Measurements from ENCODE around the gene IL10RB. TPM values are rescaled to one million over a fixed set of nuclear protein-coding genes. Genes with fewer than 3 reads are reported as not detected.
"Not testable (repeated sequence)": the region's sequence is repeated elsewhere in the genome, so short reads cannot be mapped to it uniquely, and the experiment has no call there.

The IL10RB gene
- total RNA-seq, 1 donor from 2014 or later: 21.1 TPM

GRCh38 chr21:33246963-33247362 is 19.2 kb upstream of the IL10RB start:
- DNase-seq: no peak
- intact Hi-C loops (cut with micrococcal nuclease): no loop called here
- Mint-ChIP-seq H3K4me3 (no peak overlapping the region), H3K9me3 (no peaks in the 10 kb centered on the region), H3K27me3 (no peaks in the 10 kb centered on the region), H3K27ac (peak overlapping the region; percentile 72), H3K36me3 (ENCODE audit: low read depth) (peaks cover 85% of the 10 kb centered on the region), H3K4me1 (peaks cover 52% of the 10 kb centered on the region)

GRCh38 chr21:33247599-33247998 is 18.6 kb upstream of the IL10RB start:
- intact Hi-C loops (cut with micrococcal nuclease): no loop called here
- no peak for DNase-seq
- Mint-ChIP-seq H3K9me3 (no peaks in the 10 kb centered on the region), H3K36me3 (ENCODE audit: low read depth) (peaks cover 87% of the 10 kb centered on the region), H3K27me3 (no peaks in the 10 kb centered on the region), H3K27ac (peak overlapping the region; percentile 72), H3K4me1 (peaks cover 49% of the 10 kb centered on the region), H3K4me3 (no peak overlapping the region)

- H3K27ac Mint-ChIP-seq: peak overlapping the region; percentile 16
- H3K4me3 Mint-ChIP-seq: no peak overlapping the region
- intact Hi-C loops (cut with micrococcal nuclease): no loop called here
- no peaks in the 10 kb centered on the region for H3K27me3 Mint-ChIP-seq
- peaks cover 87% of the 10 kb centered on the region for H3K36me3 Mint-ChIP-seq (ENCODE audit: low read depth)
- H3K4me1 Mint-ChIP-seq: peaks cover 36% of the 10 kb centered on the region
- no peak for DNase-seq
- no peaks in the 10 kb centered on the region for H3K9me3 Mint-ChIP-seq
These were observed 16.7 kb upstream of the IL10RB start for GRCh38 chr21:33249331-33250002.

- H3K9me3 Mint-ChIP-seq: no peaks in the 10 kb centered on the region
- no peak for DNase-seq
- no peaks in the 10 kb centered on the region for H3K27me3 Mint-ChIP-seq
- no peak overlapping the region for H3K4me3 Mint-ChIP-seq
- intact Hi-C loops (cut with micrococcal nuclease): no loop called here
- peaks cover 85% of the 10 kb centered on the region for H3K36me3 Mint-ChIP-seq (ENCODE audit: low read depth)
- H3K27ac Mint-ChIP-seq: peak overlapping the region; percentile 0
- H3K4me1 Mint-ChIP-seq: peaks cover 37% of the 10 kb centered on the region
These were observed 15.0 kb upstream of the IL10RB start for GRCh38 chr21:33251119-33251518.

GRCh38 chr21:33253382-33253781 is 12.8 kb upstream of the IL10RB start:
- intact Hi-C loops (cut with micrococcal nuclease); DNase-seq; H3K4me3 Mint-ChIP-seq; H3K27me3 Mint-ChIP-seq; H3K9me3 Mint-ChIP-seq; H3K27ac Mint-ChIP-seq: not testable (repeated sequence)
- Mint-ChIP-seq H3K36me3 (ENCODE audit: low read depth) (peaks cover 87% of the 10 kb centered on the region), H3K4me1 (peaks cover 34% of the 10 kb centered on the region)

- Mint-ChIP-seq H3K27me3 (no peaks in the 10 kb centered on the region), H3K27ac (no peak overlapping the region), H3K36me3 (ENCODE audit: low read depth) (peaks cover 87% of the 10 kb centered on the region), H3K4me1 (peaks cover 35% of the 10 kb centered on the region), H3K4me3 (no peak overlapping the region), H3K9me3 (no peaks in the 10 kb centered on the region)
- no peak for DNase-seq
- intact Hi-C loops (cut with micrococcal nuclease): loop anchor here (1.0 to 5.0 kb wide), 2 partner anchors 10 to 128 kb away; no protein-coding TSS in a partner anchor
These were observed 11.4 kb upstream of the IL10RB start for GRCh38 chr21:33254766-33255165.

- Mint-ChIP-seq H3K4me1 (peaks cover 40% of the 10 kb centered on the region), H3K4me3 (no peak overlapping the region), H3K36me3 (ENCODE audit: low read depth) (peaks cover 86% of the 10 kb centered on the region), H3K9me3 (no peaks in the 10 kb centered on the region), H3K27me3 (no peaks in the 10 kb centered on the region), H3K27ac (peak overlapping the region; percentile 82)
- no peak for DNase-seq
- intact Hi-C loops (cut with micrococcal nuclease): loop anchor here (1.0 to 5.0 kb wide), 2 partner anchors 11 to 127 kb away; no protein-coding TSS in a partner anchor
These were observed 10.8 kb upstream of the IL10RB start for GRCh38 chr21:33255404-33255803.

GRCh38 chr21:33256019-33256418 is 10.1 kb upstream of the IL10RB start:
- no peaks in the 10 kb centered on the region for H3K27me3 Mint-ChIP-seq
- intact Hi-C loops (cut with micrococcal nuclease): loop anchor here (1.0 to 5.0 kb wide), 3 partner anchors 17 to 126 kb away; no protein-coding TSS in a partner anchor
- H3K9me3 Mint-ChIP-seq: no peaks in the 10 kb centered on the region
- H3K36me3 Mint-ChIP-seq (ENCODE audit: low read depth): peaks cover 82% of the 10 kb centered on the region
- DNase-seq: no peak
- H3K27ac Mint-ChIP-seq: peak overlapping the region; percentile 67
- peaks cover 40% of the 10 kb centered on the region for H3K4me1 Mint-ChIP-seq
- no peak overlapping the region for H3K4me3 Mint-ChIP-seq

- intact Hi-C loops (cut with micrococcal nuclease): loop anchor here (2.0 to 5.0 kb wide), 2 partner anchors 18 to 125 kb away; no protein-coding TSS in a partner anchor
- H3K4me1 Mint-ChIP-seq: peaks cover 42% of the 10 kb centered on the region
- no peaks in the 10 kb centered on the region for H3K9me3 Mint-ChIP-seq
- no peak for DNase-seq
- H3K27ac Mint-ChIP-seq: peak overlapping the region; percentile 46
- no peak overlapping the region for H3K4me3 Mint-ChIP-seq
- peaks cover 72% of the 10 kb centered on the region for H3K36me3 Mint-ChIP-seq (ENCODE audit: low read depth)
- H3K27me3 Mint-ChIP-seq: no peaks in the 10 kb centered on the region
These were observed 8.9 kb upstream of the IL10RB start for GRCh38 chr21:33257094-33257803.

- peaks cover 67% of the 10 kb centered on the region for H3K36me3 Mint-ChIP-seq (ENCODE audit: low read depth)
- no peak overlapping the region for H3K4me3 Mint-ChIP-seq
- intact Hi-C loops (cut with micrococcal nuclease): loop anchor here (5.0 kb wide), 1 partner anchor 124 kb away; no protein-coding TSS in a partner anchor
- H3K9me3 Mint-ChIP-seq: no peaks in the 10 kb centered on the region
- no peak overlapping the region for H3K27ac Mint-ChIP-seq
- no peak for DNase-seq
- peaks cover 46% of the 10 kb centered on the region for H3K4me1 Mint-ChIP-seq
- no peaks in the 10 kb centered on the region for H3K27me3 Mint-ChIP-seq
These were observed 7.7 kb upstream of the IL10RB start for GRCh38 chr21:33258475-33258874.

- intact Hi-C loops (cut with micrococcal nuclease): loop anchor here (5.0 kb wide), 1 partner anchor 123 kb away; no protein-coding TSS in a partner anchor
- Mint-ChIP-seq H3K36me3 (ENCODE audit: low read depth) (peaks cover 66% of the 10 kb centered on the region), H3K27ac (no peak overlapping the region), H3K27me3 (no peaks in the 10 kb centered on the region), H3K4me1 (peaks cover 46% of the 10 kb centered on the region), H3K4me3 (no peak overlapping the region), H3K9me3 (no peaks in the 10 kb centered on the region)
- no peak for DNase-seq
These were observed 6.7 kb upstream of the IL10RB start for GRCh38 chr21:33259428-33259827.

- Mint-ChIP-seq H3K27me3 (no peaks in the 10 kb centered on the region), H3K36me3 (ENCODE audit: low read depth) (peaks cover 61% of the 10 kb centered on the region)
These were observed 6.2 kb upstream of the IL10RB start for GRCh38 chr21:33259995-33260394.

GRCh38 chr21:33261635-33262034 is 4.5 kb upstream of the IL10RB start:
- no peaks in the 10 kb centered on the region for H3K9me3 Mint-ChIP-seq
- DNase-seq: peak; percentile 66
- no peaks in the 10 kb centered on the region for H3K27me3 Mint-ChIP-seq
- H3K4me1 Mint-ChIP-seq: peaks cover 39% of the 10 kb centered on the region
- H3K27ac Mint-ChIP-seq: no peak overlapping the region
- intact Hi-C loops (cut with micrococcal nuclease): no loop called here
- peaks cover 52% of the 10 kb centered on the region for H3K36me3 Mint-ChIP-seq (ENCODE audit: low read depth)
- H3K4me3 Mint-ChIP-seq: no peak overlapping the region

More at GRCh38 chr21:33259995-33260394, 6.2 kb upstream of the IL10RB start:
- Mint-ChIP-seq H3K4me1 (peaks cover 43% of the 10 kb centered on the region), H3K9me3 (no peaks in the 10 kb centered on the region), H3K4me3 (no peak overlapping the region), H3K27ac (no peak overlapping the region)
- DNase-seq: no peak
- intact Hi-C loops (cut with micrococcal nuclease): loop anchor here (5.0 kb wide), 1 partner anchor 122 kb away; no protein-coding TSS in a partner anchor

GRCh38 chr21:33262921-33263320 is 3.2 kb upstream of the IL10RB start:
- intact Hi-C loops (cut with micrococcal nuclease): no loop called here
- Mint-ChIP-seq H3K27ac (no peak overlapping the region), H3K4me3 (no peak overlapping the region), H3K4me1 (peaks cover 41% of the 10 kb centered on the region), H3K9me3 (no peaks in the 10 kb centered on the region), H3K36me3 (ENCODE audit: low read depth) (peaks cover 40% of the 10 kb centered on the region), H3K27me3 (no peaks in the 10 kb centered on the region)
- DNase-seq: no peak

All from activated CD4-positive, alpha-beta T cell treated with anti-CD3 and anti-CD28 coated beads, Interleukin-2, amount 10 ng/mL, durations not matched to agents 24 days and 14 days (primary cell).